ENCODE results near the gene MICALL1.

DNA sequence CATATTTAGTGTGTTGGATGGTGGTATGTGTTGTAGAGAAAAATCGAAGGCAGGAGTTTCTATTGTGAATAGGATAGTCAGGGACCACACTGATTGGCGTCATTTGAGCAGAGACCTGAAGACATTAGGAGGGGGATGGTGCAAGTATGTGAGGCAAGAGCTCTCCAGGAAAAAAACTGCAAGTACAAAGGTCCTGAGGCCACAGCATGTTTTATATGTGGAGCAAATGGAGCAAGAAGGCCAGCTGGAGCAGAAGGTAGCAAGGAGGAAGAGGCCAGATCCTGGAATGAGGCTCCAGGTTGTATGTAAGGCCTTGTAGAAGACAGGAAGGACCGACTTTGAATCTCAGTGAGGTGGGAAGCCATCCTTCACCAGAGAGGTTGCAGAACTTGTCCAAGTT lies 14.2 kb upstream of the MICALL1 start:
- TF ChIP-seq CTCF (IDR thresholded peaks at IDR 0.05) (no peak), POLR2A (IDR thresholded peaks at IDR 0.05) (no peak), EP300 (IDR thresholded peaks at IDR 0.05) (no peak)
